ENCODE results near the gene SH3BP4.

- TF ChIP-seq CTCF (IDR thresholded peaks at IDR 0.05; ENCODE audit: borderline replicate concordance, extremely low read depth, low read length, poor library complexity, severe bottlenecking) (no peak), EZH2 (IDR thresholded peaks at IDR 0.05; ENCODE audit: borderline replicate concordance, low read depth, low read length, severe bottlenecking) (no peak)
Measured at GRCh38 chr2:235078182-235078581, 126.4 kb downstream of the SH3BP4 start.

All from DND-41 (cell line).